Suprapubic skin (tissue), 4 donors: ENCODE results near the gene TDRD10. TPM values are rescaled to one million over a fixed set of nuclear protein-coding genes. Genes with fewer than 3 reads are reported as not detected.

Source experiments
- DNase-seq, 2 donors: peaks; one replicate each; pipeline ENCODE4 v3.0.0-alpha.2; 2019; ENCODE audit warnings: low spot score in 2 of 2
- H3K27ac ChIP-seq: fragments of 200-600 bp; sonication (generic); one replicate; pipeline ENCODE4 v1.5.1; 2019
- H3K27me3 ChIP-seq: fragments of 200-600 bp; sonication (generic); one replicate; pipeline ENCODE4 v1.5.1; 2019
- H3K36me3 ChIP-seq: fragments of 200-600 bp; sonication (generic); one replicate; pipeline ENCODE4 v1.5.1; 2019
- H3K4me1 ChIP-seq: fragments of 200-600 bp; sonication (generic); one replicate; pipeline ENCODE4 v1.5.1; 2019
- H3K4me3 ChIP-seq: fragments of 200-600 bp; sonication (generic); one replicate; pipeline ENCODE4 v1.5.1; 2019; ENCODE audit warnings: mild to moderate bottlenecking
- H3K9me3 ChIP-seq: fragments of 200-600 bp; sonication (generic); one replicate; pipeline ENCODE4 v1.5.1; 2019
- EP300 ChIP-seq: sonication (generic); formaldehyde crosslinking; IDR thresholded peaks from one replicate; pipeline ENCODE4 v1.6.1; 2017; ENCODE audit warnings: antibody characterized with exemption
- POLR2A ChIP-seq, 2 donors: fragments of 450-650 bp; IDR thresholded peaks; one replicate each; pipeline ENCODE4 v1.6.1; 2017; ENCODE audit warnings: antibody characterized with exemption in 2 of 2, mild to moderate bottlenecking in 2 of 2, moderate library complexity in 2 of 2
- POLR2AphosphoS5 ChIP-seq, 3 donors: sonication (generic); formaldehyde crosslinking; IDR thresholded peaks; one replicate each; pipeline ENCODE4 v1.6.1; 2017; ENCODE audit warnings: antibody characterized with exemption in 3 of 3
- WGBS: methylation state at CpG from one replicate; pipeline ENCODE4 v1.1.5; 2018; 5-methylcytosine and 5-hydroxymethylcytosine counted together
- total RNA-seq, 4 donors: library from RNA; depleted of rRNA; stranded (reverse); fragments of >200 nt; gene quantifications; one replicate each; pipeline ENCODE4 v1.1.0, GENCODE V29; 2016
- TF ChIP-seq, protein P1 (sequence below), 2 donors: fragments of 200-600 bp in 1 of 2; fragments of 450-650 bp in 1 of 2; sonication (generic) in 1 of 2; IDR thresholded peaks; one replicate each; pipeline ENCODE4 v1.5.1; 2016 to 2019; ENCODE audit warnings: antibody characterized with exemption in 2 of 2, mild to moderate bottlenecking in 1 of 2, moderate library complexity in 1 of 2

The TDRD10 gene
- total RNA-seq, 4 donors from 2014 or later = 0.72 to 2.6 (median 2.0) TPM

GRCh38 chr1:154456631-154457030 lies 45.4 kb upstream of the TDRD10 start:
- Histone ChIP-seq H3K4me1 (peaks cover 21% of the 10 kb centered on the region), H3K27ac (no peak overlapping the region), H3K4me3 (no peak overlapping the region), H3K36me3 (peaks cover 24% of the 10 kb centered on the region), H3K9me3 (no peaks in the 10 kb centered on the region), H3K27me3 (no peaks in the 10 kb centered on the region)
- no peak for TF ChIP-seq EP300
- no peak for TF ChIP-seq POLR2A (IDR thresholded peaks at IDR 0.05)
- TF ChIP-seq POLR2AphosphoS5 (IDR thresholded peaks at IDR 0.05) = no peak
- TF ChIP-seq, protein P1, sequence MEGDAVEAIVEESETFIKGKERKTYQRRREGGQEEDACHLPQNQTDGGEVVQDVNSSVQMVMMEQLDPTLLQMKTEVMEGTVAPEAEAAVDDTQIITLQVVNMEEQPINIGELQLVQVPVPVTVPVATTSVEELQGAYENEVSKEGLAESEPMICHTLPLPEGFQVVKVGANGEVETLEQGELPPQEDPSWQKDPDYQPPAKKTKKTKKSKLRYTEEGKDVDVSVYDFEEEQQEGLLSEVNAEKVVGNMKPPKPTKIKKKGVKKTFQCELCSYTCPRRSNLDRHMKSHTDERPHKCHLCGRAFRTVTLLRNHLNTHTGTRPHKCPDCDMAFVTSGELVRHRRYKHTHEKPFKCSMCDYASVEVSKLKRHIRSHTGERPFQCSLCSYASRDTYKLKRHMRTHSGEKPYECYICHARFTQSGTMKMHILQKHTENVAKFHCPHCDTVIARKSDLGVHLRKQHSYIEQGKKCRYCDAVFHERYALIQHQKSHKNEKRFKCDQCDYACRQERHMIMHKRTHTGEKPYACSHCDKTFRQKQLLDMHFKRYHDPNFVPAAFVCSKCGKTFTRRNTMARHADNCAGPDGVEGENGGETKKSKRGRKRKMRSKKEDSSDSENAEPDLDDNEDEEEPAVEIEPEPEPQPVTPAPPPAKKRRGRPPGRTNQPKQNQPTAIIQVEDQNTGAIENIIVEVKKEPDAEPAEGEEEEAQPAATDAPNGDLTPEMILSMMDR (IDR thresholded peaks at IDR 0.05) = no peak
- 88% methylated on average over 6 of the region's 6 CpGs for WGBS
- DNase-seq = no peak

DNA sequence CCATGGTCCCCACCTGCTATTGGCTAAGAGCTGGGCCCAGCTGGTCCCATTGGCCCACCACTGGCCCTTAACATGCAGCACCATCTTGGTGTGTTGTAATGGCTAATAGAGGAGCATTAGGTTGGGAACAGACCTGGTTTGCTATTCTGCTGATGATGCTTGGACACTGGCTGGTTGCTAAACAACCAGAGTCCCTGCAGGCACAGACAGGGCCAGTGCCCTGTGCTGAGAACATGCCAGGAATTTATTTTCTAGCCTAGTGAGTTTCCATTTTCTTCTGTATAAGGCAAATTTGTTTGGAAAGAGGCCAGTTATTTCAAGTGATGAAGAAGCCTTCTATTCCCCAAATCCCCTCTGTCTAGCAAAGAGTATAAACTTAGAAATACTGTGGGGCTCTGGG lies 42.9 kb upstream of the TDRD10 start:
- Histone ChIP-seq H3K27me3 (no peaks in the 10 kb centered on the region), H3K9me3 (no peaks in the 10 kb centered on the region), H3K27ac (no peak overlapping the region), H3K4me1 (peaks cover 15% of the 10 kb centered on the region), H3K36me3 (peaks cover 18% of the 10 kb centered on the region), H3K4me3 (no peak overlapping the region)
- DNase-seq = no peak
- TF ChIP-seq POLR2A (IDR thresholded peaks at IDR 0.05) = no peak
- TF ChIP-seq, protein P1 (IDR thresholded peaks at IDR 0.05) = no peak
- TF ChIP-seq EP300 = no peak
- no peak for TF ChIP-seq POLR2AphosphoS5 (IDR thresholded peaks at IDR 0.05)

DNA sequence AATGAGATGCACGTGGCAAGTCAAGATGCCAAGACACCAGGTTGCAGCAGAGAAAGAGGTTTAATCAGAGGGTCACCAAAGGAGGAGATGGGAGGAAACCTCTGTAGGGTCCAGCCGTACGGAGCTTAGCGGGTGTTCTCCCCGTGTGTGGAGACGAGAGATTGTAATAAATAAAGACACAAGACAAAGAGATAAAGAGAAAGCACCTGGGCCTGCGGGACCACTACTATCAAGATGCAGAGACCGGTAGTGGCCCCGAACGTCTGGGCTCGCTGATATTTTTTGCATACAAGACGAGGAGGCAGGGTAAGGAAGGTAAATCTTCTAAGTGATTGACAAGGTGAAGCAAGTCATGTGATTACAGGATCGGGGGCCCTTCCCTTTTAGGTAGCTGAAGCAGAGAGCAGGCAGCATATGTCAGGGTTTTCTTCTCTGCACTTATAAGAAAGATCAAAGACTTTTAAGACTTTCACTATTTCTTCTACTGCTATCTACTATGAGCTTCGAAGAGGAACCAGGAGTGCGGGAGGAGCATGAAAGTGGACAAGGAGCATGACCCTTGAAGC lies 41.2 kb upstream of the TDRD10 start:
- Histone ChIP-seq H3K4me3 (no peak overlapping the region), H3K27me3 (no peaks in the 10 kb centered on the region), H3K9me3 (no peaks in the 10 kb centered on the region), H3K27ac (no peak overlapping the region), H3K36me3 (peaks cover 14% of the 10 kb centered on the region), H3K4me1 (peaks cover 25% of the 10 kb centered on the region)
- TF ChIP-seq, protein P1 (IDR thresholded peaks at IDR 0.05) = no peak
- TF ChIP-seq EP300 (no peak), POLR2A (IDR thresholded peaks at IDR 0.05) (no peak), POLR2AphosphoS5 (IDR thresholded peaks at IDR 0.05) (no peak)
- no peak for DNase-seq
- WGBS = 73% methylated on average over 15 of the region's 15 CpGs

GRCh38 chr1:154463512-154463990 lies 38.5 kb upstream of the TDRD10 start:
- H3K4me3 ChIP-seq = no peak overlapping the region
- H3K36me3 ChIP-seq = peaks cover 11% of the 10 kb centered on the region
- peak overlapping the region; percentile 66 for H3K27ac ChIP-seq
- DNase-seq = no peak
- H3K27me3 ChIP-seq = no peaks in the 10 kb centered on the region
- no peak for TF ChIP-seq POLR2A (IDR thresholded peaks at IDR 0.05)
- H3K4me1 ChIP-seq = peaks cover 38% of the 10 kb centered on the region
- 51% methylated on average over 4 of the region's 4 CpGs for WGBS
- no peaks in the 10 kb centered on the region for H3K9me3 ChIP-seq

GRCh38 chr1:154465621-154466195 lies 36.3 kb upstream of the TDRD10 start:
- peak overlapping the region; percentile 29 for H3K27ac ChIP-seq
- 62% methylated on average over 8 of the region's 8 CpGs for WGBS
- DNase-seq = no peak
- peaks cover 11% of the 10 kb centered on the region for H3K36me3 ChIP-seq
- H3K27me3 ChIP-seq = no peaks in the 10 kb centered on the region
- H3K4me3 ChIP-seq = no peak overlapping the region
- no peaks in the 10 kb centered on the region for H3K9me3 ChIP-seq
- peaks cover 38% of the 10 kb centered on the region for H3K4me1 ChIP-seq
- TF ChIP-seq POLR2AphosphoS5 (IDR thresholded peaks at IDR 0.05) (no peak), EP300 (no peak), POLR2A (IDR thresholded peaks at IDR 0.05) (no peak)
- TF ChIP-seq, protein P1 (IDR thresholded peaks at IDR 0.05) = no peak
